ENCODE data around the gene C22orf42.
A peak's percentile ranks its signal among the peaks of the same experiment; 100 is the strongest.
"Not testable (repeated sequence)": the region's sequence is repeated elsewhere in the genome, so short reads cannot be mapped to it uniquely, and the experiment has no call there.

Gene C22orf42, protein sequence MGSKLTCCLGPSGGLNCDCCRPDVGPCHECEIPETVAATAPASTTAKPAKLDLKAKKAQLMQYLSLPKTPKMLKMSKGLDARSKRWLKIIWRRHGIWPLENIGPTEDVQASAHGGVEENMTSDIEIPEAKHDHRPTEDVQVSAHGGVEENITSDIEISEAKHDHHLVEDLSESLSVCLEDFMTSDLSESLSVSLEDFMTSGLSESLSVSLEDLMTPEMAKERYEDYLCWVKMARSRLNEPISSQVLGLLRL
- 0 to 1.9 (median 0.12) reads per million in 18 experiments for total RNA-seq

GRCh38 chr22:32158712-32159533 is at the start of gene C22orf42:
TSS of gene C22orf42 (minus strand) at chr22:32159303. CDS start at chr22:32159215, 88 bp downstream.
- no peak for DNase-seq

DNA sequence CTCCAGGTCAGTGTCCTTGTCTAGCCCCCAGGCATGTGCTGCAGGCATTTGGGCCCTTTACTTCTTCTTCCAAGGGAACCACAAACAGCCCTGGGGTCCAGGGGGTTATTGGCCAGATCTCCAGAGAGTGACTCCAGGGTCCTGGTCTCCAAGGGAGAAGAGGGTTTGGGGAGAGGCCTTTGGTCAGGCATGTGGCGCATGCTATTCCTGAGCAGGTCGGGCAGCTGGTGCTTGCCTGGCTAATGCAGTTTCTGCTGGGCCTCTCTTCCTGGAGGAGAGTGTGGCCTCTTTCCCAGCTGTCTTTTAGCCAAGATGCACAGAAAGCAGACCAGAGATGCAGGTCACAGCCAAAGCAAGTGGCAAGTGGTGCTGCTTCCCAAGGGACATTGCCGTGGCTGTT is 49.6 kb upstream of the C22orf42 start:
- no peak for DNase-seq

- DNase-seq: no peak
These were observed 48.9 kb upstream of the C22orf42 start for GRCh38 chr22:32207971-32208480.

DNA sequence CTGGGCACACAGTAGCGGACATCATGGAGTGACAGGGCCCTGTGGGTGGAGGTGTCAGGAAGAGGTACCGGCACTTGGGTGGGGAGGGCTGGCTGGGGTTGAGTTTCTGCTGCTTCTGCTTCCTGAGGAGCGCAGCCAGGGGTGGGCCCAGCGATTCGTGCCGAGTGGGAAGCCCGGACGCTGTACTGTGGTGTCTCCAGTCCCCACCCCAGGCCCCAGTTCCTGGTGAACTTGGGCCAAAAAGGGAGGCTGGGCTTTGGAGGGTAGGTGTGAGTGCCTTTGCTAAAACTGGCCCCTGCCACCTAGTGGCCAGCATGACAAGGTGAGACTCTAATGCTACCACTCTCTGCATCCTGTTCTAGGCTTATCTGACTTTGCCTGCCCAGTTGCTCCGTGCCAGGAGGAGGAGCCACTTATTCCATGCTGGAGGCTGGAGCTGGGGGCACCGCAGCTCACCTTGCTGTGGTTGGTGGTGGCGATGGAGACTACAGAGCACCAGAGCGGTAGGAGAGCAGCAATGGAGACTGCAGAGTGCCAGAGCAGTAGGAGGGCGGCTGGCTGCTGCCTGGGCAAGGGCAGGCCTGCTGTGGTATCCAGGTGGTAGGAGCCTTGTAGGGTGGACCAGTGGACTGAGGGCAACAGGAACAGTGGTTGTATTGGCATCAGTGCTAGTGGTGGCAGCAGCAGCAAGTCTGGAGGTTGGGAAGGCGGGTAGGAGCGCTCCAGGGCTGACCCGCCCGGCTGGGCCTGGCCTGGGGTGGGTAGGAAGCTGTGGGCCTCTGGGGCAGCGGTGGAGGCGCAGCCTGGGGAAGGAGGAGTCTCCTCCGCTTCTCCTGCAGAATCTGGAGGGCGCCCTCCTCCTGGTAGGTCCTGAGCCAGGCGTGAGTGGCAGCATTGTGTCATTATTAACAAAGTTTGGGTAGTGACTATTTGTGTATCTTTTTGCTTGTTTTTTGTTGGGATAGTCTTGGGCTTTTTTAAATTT is 48.0 kb upstream of the C22orf42 start:
- peak; percentile 33 to 41 for DNase-seq

- no peak for DNase-seq
These were observed 47.1 kb upstream of the C22orf42 start for GRCh38 chr22:32205974-32206773.

- no peak for DNase-seq
These were observed 46.0 kb upstream of the C22orf42 start, which contains the start of gene RFPL2 for GRCh38 chr22:32204856-32205722. TSS of gene RFPL2 (minus strand) at chr22:32205073. CDS start at chr22:32202451, 2,622 bp downstream.

GRCh38 chr22:32204040-32204855 is 45.1 kb upstream of the C22orf42 start:
- no peak for DNase-seq

DNA sequence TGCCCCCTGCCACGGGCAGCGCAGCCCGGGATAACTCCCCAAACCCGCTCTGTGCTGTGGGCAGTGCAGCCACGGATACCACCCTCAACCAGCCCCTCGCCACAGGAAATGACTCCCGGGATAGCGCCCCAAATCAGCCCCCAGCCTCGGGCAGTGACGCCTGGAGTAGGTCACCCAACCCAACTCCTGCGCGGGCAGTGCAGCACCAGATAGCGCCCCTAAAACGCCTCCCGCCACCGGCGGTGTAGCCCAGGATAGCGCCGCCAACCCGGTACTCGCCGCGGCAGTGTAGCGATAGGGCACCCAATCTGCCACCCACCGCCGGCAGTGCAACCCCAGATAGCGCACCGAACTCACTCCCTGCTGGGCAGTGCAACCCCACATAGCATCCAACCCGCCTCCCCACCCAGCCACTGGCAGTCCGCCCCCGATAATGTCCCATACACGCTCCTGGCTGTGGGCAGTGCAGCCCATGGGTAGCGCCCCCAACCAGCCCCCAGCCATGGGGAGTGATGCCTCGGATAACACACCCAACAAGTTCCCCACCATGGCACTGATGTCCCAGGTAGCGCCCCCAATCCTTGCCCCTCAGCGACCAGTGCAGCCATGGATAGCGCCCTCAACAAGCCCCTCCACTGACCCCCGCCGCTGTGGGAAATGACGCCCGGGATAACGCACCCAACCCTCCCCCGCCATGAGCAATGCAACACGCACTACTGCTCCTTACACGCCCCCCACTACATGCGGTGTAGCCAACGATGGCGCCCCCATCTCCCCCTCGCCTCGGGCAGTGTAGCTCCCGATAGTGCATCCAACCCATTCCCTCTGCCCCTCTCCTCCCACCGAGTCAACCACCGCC is 44.3 kb upstream of the C22orf42 start:
- DNase-seq: no peak

- peak; percentile 36 to 63 for DNase-seq
These were observed 43.6 kb upstream of the C22orf42 start for GRCh38 chr22:32202539-32203180.

- no peak for DNase-seq
These were observed 43.0 kb upstream of the C22orf42 start for GRCh38 chr22:32202161-32202538.

GRCh38 chr22:32200752-32201151 is 41.6 kb upstream of the C22orf42 start:
- no peak for DNase-seq

DNA sequence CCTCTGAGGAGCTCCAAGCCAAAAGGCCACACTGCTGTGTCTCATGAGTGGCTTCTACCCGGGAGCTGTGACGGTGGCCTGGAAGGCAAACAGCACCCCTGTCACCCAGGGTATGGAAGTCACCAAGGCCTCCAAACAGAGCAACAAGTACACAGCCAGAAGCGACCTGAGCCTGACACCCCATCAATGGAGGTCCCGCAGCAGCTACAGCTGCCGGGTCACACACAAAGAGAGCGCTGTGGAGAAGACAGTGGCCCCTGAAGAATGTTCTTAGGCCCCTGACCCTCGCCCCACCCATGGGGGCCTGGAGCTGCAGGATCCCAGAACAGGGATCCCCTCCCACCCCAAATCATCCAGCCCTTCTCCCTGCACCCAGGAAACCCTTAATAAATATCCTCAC is 40.9 kb upstream of the C22orf42 start:
- DNase-seq: no peak

GRCh38 chr22:32199341-32199740 is 40.2 kb upstream of the C22orf42 start:
- no peak for DNase-seq

- DNase-seq: not testable (repeated sequence)
These were observed 38.6 kb upstream of the C22orf42 start for GRCh38 chr22:32197553-32198226.

- not testable (repeated sequence) for DNase-seq
These were observed 36.8 kb upstream of the C22orf42 start for GRCh38 chr22:32195900-32196299.

DNA sequence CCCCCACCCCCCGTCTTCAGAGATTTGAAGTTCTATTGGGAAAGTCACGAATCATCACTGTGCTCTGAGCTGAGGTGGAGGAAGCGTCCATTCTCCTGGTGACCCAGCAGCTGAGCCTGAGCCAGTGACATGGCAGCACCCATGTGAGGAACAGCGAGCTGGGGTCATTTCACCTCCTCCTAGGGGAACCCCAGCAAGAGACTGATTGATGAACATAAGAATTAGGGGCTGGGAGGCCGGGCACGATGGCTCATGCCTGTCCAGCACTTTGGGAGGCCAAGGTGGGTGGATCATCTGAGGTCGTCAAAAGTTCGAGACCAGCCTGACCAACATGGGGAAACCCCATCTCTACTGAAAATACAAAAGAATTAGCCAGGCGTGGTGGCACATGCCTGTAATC is 34.2 kb upstream of the C22orf42 start:
- DNase-seq: not testable (repeated sequence)

DNA sequence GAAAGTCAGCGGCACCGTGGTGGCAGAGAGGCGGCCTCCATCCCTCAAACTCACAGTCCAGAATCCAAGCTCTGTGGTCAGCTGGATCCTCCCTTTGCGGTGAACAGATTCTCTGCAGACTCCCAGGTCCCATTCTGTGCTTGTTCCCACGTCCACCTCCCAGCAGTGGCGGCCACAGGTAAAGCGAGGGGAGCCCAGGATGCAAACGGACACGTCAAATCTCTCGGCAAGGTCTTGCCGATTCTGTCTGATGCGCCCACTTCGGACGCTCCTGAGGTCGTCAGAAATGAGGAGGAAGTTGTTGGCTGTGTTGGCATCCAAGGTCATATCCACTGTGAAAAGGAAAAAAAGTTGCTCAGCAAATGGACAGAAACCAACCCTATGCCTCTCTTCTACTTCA is 31.9 kb upstream of the C22orf42 start:
- not testable (repeated sequence) for DNase-seq

Data from inflammatory macrophage (primary cell).